Nephron progenitor cell (in vitro differentiated cells): ENCODE results near the gene PFKL.

Source experiments
- DNase-seq: peaks from one replicate; pipeline ENCODE4 v3.0.0; 2021
- H3K27ac Mint-ChIP-seq: 2 replicates; pipeline ENCODE4 v1.8.0; 2021; ENCODE audit warnings: mild to moderate bottlenecking, moderate library complexity, mixed read lengths
- H3K27me3 Mint-ChIP-seq: 2 replicates; pipeline ENCODE4 v1.8.0; 2021; ENCODE audit warnings: mild to moderate bottlenecking, low read depth, mixed read lengths; ENCODE audit not compliant: poor library complexity
- H3K36me3 Mint-ChIP-seq: 2 replicates; pipeline ENCODE4 v1.8.0; 2021; ENCODE audit warnings: low read depth, mixed read lengths
- H3K4me1 Mint-ChIP-seq: 2 replicates; pipeline ENCODE4 v1.8.0; 2021; ENCODE audit warnings: mixed read lengths
- H3K4me3 Mint-ChIP-seq: 2 replicates; pipeline ENCODE4 v1.8.0; 2021; ENCODE audit warnings: mild to moderate bottlenecking, moderate library complexity, mixed read lengths
- H3K9me3 Mint-ChIP-seq: 2 replicates; pipeline ENCODE4 v1.8.0; 2021; ENCODE audit warnings: mild to moderate bottlenecking, moderate library complexity, mixed read lengths
- CTCF ChIP-seq: fragments of 200-600 bp; sonication (generic); IDR thresholded peaks from 2 replicates; pipeline ENCODE4 v1.5.0; 2021; ENCODE audit warnings: antibody characterized with exemption

The PFKL gene

GRCh38 chr21:44372616-44373015, 72.8 kb downstream of the PFKL start:
- Mint-ChIP-seq H3K9me3 (peaks cover 33% of the 10 kb centered on the region), H3K36me3 (no peaks in the 10 kb centered on the region), H3K27me3 (peaks cover 68% of the 10 kb centered on the region), H3K4me3 (no peak overlapping the region), H3K27ac (no peak overlapping the region), H3K4me1 (peaks cover 8% of the 10 kb centered on the region)
- DNase-seq, result no peak
- no peak for TF ChIP-seq CTCF

- no peak for DNase-seq
- TF ChIP-seq CTCF, result no peak
- peaks cover 50% of the 10 kb centered on the region for H3K27me3 Mint-ChIP-seq
- H3K27ac Mint-ChIP-seq, result no peak overlapping the region
- H3K4me3 Mint-ChIP-seq, result no peak overlapping the region
- peaks cover 33% of the 10 kb centered on the region for H3K9me3 Mint-ChIP-seq
- peaks cover 10% of the 10 kb centered on the region for H3K4me1 Mint-ChIP-seq
- no peaks in the 10 kb centered on the region for H3K36me3 Mint-ChIP-seq
These were observed 74.9 kb downstream of the PFKL start for GRCh38 chr21:44374601-44375280.

- Mint-ChIP-seq H3K4me1 (peaks cover 16% of the 10 kb centered on the region), H3K9me3 (peaks cover 33% of the 10 kb centered on the region), H3K36me3 (no peaks in the 10 kb centered on the region), H3K27ac (no peak overlapping the region), H3K4me3 (no peak overlapping the region), H3K27me3 (peaks cover 45% of the 10 kb centered on the region)
- no peak for TF ChIP-seq CTCF
- DNase-seq, result no peak
These were observed 75.4 kb downstream of the PFKL start for GRCh38 chr21:44375281-44375651.

- no peak for TF ChIP-seq CTCF
- Mint-ChIP-seq H3K36me3 (no peaks in the 10 kb centered on the region), H3K9me3 (peaks cover 33% of the 10 kb centered on the region), H3K27me3 (peaks cover 39% of the 10 kb centered on the region), H3K4me3 (no peak overlapping the region), H3K27ac (no peak overlapping the region), H3K4me1 (peaks cover 21% of the 10 kb centered on the region)
- DNase-seq, result no peak
These were observed 75.9 kb downstream of the PFKL start for GRCh38 chr21:44375761-44376241.

- no peaks in the 10 kb centered on the region for H3K36me3 Mint-ChIP-seq
- no peak for DNase-seq
- H3K27ac Mint-ChIP-seq, result no peak overlapping the region
These were observed 76.8 kb downstream of the PFKL start for GRCh38 chr21:44376606-44377005.

More at GRCh38 chr21:44376606-44377005, 76.8 kb downstream of the PFKL start:
- H3K27me3 Mint-ChIP-seq, result peaks cover 33% of the 10 kb centered on the region
- no peak for TF ChIP-seq CTCF
- no peak overlapping the region for H3K4me3 Mint-ChIP-seq
- H3K4me1 Mint-ChIP-seq, result peaks cover 22% of the 10 kb centered on the region
- H3K9me3 Mint-ChIP-seq, result peaks cover 33% of the 10 kb centered on the region
